Central memory CD8-positive, alpha-beta T cell (primary cell): ENCODE data around the gene KCNC3.

Experiments
- ATAC-seq: fragments of 150-1000 bp; cut with Tn5 transposase; replicated peaks from 2 replicates; pipeline ENCODE4 v1.10.0; 2022; ENCODE audit warnings: mild to moderate bottlenecking, moderate FRiP score, moderate number of reproducible peaks; ENCODE audit not compliant: poor library complexity, severe bottlenecking; ENCODE audit errors: extremely low read depth
- DNase-seq, 2 donors: peaks; one replicate each; pipeline ENCODE4 v3.0.0; 2021; ENCODE audit warnings: low spot score in 2 of 2
- H3K27ac Mint-ChIP-seq: one replicate; pipeline ENCODE4 v1.8.0; 2022; ENCODE audit warnings: low read depth, mild to moderate bottlenecking, moderate library complexity, mixed read lengths
- H3K27me3 Mint-ChIP-seq: one replicate; pipeline ENCODE4 v1.8.0; 2022; ENCODE audit warnings: mixed read lengths
- H3K36me3 Mint-ChIP-seq: one replicate; pipeline ENCODE4 v1.8.0; 2022; ENCODE audit warnings: mild to moderate bottlenecking, moderate library complexity, mixed read lengths; ENCODE audit not compliant: insufficient read depth
- H3K4me1 Mint-ChIP-seq: one replicate; pipeline ENCODE4 v1.8.0; 2022; ENCODE audit warnings: mixed read lengths
- H3K4me3 Mint-ChIP-seq: one replicate; pipeline ENCODE4 v1.8.0; 2022; ENCODE audit warnings: mild to moderate bottlenecking, moderate library complexity, mixed read lengths
- H3K9me3 Mint-ChIP-seq: one replicate; pipeline ENCODE4 v1.8.0; 2022; ENCODE audit warnings: mixed read lengths

KCNC3 gene

DNA sequence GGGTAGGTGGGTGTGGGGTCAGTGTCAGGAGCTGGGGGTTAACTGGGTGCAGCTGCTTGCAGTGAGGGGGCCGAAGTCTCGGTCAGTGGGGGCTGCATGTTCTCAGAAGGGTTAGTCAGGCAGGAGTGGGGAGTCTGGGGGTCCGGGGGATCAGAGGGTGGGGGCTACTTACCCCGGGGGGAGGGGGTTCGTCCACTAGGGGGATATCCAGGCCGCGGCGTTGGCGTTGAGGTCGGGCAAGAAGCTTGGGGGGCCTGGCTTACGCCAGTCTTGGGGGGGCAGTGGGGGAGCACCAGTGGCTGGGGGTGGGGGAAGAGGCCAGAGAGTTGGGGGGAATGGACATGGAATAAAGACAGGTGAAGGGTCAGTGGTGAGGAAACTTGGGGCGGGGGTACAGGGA lies 9.1 kb downstream of the KCNC3 start:
- Mint-ChIP-seq H3K9me3 (no peaks in the 10 kb centered on the region), H3K27ac (no peak overlapping the region), H3K4me1 (no peaks in the 10 kb centered on the region), H3K27me3 (peaks cover 89% of the 10 kb centered on the region), H3K4me3 (no peak overlapping the region), H3K36me3 (peaks cover 7% of the 10 kb centered on the region)
- ATAC-seq, result no peak
- no peak for DNase-seq

DNA sequence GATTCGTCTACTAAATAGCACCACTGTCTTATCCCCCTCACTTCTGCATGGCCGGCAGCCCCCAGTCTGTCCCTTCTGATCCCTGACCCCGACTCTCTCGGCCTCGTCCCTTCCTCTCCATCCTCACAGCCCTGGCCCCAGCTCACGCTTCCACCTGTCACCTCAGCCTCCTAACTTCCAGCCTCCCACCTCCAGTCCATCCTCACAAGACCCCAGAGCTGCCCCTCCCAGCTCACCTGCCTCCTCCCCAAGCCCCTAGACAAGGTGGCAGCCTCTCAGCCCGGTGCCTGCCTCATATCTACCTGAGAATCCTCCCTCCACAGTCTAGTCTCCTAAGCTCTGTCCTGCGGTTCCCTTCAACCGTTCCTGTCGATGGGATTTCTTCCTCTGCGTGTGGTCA lies 10.0 kb downstream of the KCNC3 start:
- Mint-ChIP-seq H3K36me3 (peaks cover 2% of the 10 kb centered on the region), H3K9me3 (no peaks in the 10 kb centered on the region)
- no peak for ATAC-seq

DNA sequence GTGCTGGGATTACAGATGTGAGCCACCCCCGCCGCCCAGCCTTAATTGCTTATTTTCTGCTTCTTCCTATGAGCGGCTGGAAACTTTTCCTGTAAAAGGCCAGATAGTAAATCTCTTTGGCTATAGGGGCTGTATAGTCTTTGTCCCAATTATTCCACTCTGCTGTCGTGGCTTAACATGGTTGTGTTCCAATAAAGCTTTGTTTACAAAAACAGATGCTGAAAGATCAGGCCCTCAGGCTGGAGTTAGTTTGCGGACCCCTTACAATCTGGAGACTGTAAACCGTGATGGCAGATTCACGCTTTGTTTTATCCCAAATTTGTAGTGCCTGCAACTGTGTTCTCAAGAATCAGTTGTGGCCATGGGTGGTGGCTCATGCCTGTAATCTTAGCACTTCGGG lies 10.7 kb downstream of the KCNC3 start:
- ATAC-seq, result no peak

More for the DNA sequence above, 10.0 kb downstream of the KCNC3 start:
- peaks cover 89% of the 10 kb centered on the region for H3K27me3 Mint-ChIP-seq
- no peak overlapping the region for H3K27ac Mint-ChIP-seq
- no peaks in the 10 kb centered on the region for H3K4me1 Mint-ChIP-seq
- no peak overlapping the region for H3K4me3 Mint-ChIP-seq
- no peak for DNase-seq

DNA sequence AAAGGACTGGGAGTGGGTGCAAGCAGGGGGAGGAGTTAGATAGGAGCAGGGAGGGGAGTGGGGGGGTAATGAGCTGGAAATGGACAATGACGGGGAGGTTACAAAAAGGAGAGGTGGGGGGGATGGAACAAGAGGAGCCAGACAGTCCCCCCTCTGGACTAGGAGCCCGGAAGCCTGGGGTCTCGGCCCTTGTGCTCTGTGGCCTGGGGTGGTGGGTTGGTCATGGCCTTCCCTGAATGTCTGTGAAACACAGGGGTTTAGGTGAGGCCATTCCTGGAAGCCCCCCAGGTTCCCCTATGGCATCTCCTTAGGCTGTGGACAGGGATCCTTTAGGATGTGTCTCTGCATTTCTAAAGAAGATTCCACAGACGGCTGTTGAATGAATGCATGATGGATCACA lies 12.1 kb downstream of the KCNC3 start:
- no peak overlapping the region for H3K4me3 Mint-ChIP-seq
- H3K4me1 Mint-ChIP-seq, result no peaks in the 10 kb centered on the region
- peaks cover 2% of the 10 kb centered on the region for H3K36me3 Mint-ChIP-seq
- H3K27me3 Mint-ChIP-seq, result peaks cover 87% of the 10 kb centered on the region
- ATAC-seq (no peak), DNase-seq (no peak)
- no peak overlapping the region for H3K27ac Mint-ChIP-seq
- H3K9me3 Mint-ChIP-seq, result no peaks in the 10 kb centered on the region

More for the DNA sequence above, 10.7 kb downstream of the KCNC3 start:
- no peak overlapping the region for H3K27ac Mint-ChIP-seq
- no peaks in the 10 kb centered on the region for H3K9me3 Mint-ChIP-seq
- H3K4me1 Mint-ChIP-seq, result no peaks in the 10 kb centered on the region
- no peak overlapping the region for H3K4me3 Mint-ChIP-seq
- peaks cover 89% of the 10 kb centered on the region for H3K27me3 Mint-ChIP-seq
- DNase-seq, result no peak
- peaks cover 2% of the 10 kb centered on the region for H3K36me3 Mint-ChIP-seq

DNA sequence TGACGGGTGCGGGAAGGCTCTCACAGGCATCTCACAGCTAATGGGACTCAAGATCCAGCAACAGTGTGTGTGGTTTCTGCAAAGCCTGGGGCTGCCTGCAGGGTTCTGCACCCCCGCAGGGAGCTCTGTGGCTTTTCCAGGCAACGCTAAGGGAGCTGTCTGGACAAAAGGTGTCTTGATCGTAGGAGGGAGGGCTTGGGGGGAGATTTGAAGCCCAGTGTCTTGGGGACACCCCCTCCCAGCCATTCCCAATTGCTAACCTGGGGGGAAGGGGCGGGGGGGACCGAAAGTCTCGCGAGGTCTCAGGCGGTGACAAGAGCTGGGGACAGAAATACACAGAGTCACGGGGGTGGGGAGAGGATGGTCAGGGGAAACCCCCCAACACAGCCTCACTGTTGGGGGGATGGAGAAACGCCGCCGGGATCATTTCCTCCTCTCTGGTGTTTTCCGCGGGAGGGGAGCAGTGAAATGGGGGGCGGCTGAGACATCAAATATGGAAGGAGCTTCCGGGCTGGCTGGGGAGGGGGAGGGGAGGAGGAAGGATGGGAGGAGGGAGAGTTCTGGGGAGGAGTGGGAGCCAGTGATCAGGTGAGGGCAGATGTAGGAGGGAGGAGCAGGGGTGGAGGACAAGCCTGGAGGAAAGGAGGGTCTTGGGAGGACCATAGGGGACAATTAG lies 13.3 kb downstream of the KCNC3 start:
- Mint-ChIP-seq H3K27ac (no peak overlapping the region), H3K27me3 (peaks cover 79% of the 10 kb centered on the region), H3K36me3 (no peaks in the 10 kb centered on the region), H3K9me3 (no peaks in the 10 kb centered on the region), H3K4me1 (no peaks in the 10 kb centered on the region), H3K4me3 (peak overlapping the region; percentile 8)
- DNase-seq (no peak), ATAC-seq (no peak)

DNA sequence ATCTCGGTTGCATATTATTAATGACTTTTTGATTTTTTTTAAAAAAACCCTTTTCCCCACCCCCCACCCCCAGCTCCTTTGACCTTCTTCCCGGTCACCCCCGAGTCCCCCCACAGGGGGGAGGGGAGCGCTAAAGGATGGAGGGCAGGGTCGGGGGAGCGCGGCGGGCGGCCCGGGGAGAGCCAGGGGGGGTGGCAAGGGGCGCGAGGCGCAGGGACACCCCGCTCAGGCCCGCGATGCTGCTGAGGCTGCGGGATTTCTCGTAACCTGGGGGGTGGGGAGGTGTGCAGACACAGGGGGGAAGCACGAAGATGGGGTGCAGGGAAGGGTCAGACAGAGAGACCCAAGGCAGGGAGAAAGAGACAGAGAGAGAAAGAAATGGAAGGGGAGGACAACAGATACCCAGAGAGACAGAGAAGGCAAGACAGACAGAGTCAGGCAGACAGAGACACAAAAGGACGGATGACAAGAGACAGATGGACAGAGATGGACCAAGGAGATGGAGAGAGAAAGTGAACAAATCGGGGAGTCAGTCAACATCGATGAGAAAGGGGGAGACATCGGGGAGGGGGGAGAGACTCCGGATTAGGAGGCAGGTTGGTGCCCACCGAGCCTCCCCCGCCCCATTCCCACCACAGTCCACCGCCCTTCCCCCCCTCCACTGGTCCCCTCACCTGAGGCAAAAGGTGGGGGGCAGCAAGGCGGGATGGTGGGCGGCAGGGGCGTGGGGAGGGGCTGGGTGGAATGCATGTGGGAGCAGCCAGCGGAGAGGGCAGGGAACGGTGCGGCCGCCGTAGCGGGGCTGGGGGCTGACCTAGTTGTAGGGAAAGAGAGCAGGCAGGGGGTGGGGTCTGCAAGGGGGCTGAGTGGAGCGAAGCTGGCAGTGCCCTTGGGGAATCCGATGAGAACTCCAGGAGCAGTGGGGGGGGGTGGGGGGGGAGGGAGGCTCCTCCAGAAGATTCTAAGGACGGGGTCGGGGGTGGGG lies 14.2 kb downstream of the KCNC3 start:
- H3K27me3 Mint-ChIP-seq, result peaks cover 79% of the 10 kb centered on the region
- peak overlapping the region; percentile 1 for H3K4me3 Mint-ChIP-seq
- no peak overlapping the region for H3K27ac Mint-ChIP-seq

DNA sequence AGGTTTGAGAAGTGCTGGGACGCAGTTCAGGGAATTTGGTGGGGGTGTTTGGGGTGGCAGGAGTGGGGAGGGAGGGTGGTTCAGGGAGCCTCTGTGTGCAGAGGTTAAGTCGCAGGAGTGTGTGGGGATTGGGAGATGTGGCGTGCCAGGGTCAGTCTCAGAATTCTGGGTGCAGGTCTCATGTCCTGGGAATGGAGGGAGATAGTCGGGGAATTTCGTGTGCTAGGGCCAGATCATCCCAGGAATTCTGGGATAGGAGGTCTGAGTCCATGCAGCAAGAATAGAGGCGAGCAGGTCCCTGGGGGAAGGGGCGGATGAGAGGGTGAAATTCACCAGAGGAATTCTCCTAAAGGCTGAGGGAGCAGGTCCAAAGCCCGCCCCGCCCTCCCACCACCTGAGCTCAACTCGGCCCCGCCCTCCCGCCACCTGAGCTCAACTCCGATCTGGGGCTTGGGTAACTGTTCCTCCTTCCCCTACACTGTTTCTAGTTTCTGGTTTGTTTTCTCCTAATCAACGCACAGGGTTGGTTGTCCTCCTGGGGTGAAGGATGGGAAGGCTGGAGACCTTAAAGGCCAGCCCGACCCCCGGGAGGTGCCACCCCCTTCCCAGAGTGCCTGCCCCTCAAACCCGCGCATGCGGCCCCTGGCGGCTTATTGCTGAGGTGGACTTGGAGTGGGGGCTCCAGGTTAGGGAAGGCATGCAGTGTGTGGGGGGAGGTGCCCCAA lies 15.2 kb downstream of the KCNC3 start:
- Mint-ChIP-seq H3K4me3 (no peak overlapping the region), H3K4me1 (no peaks in the 10 kb centered on the region), H3K9me3 (no peaks in the 10 kb centered on the region), H3K27ac (peak overlapping the region; percentile 35), H3K27me3 (peaks cover 80% of the 10 kb centered on the region), H3K36me3 (no peaks in the 10 kb centered on the region)
- ATAC-seq (no peak), DNase-seq (no peak)

More for the DNA sequence above, 14.2 kb downstream of the KCNC3 start:
- Mint-ChIP-seq H3K4me1 (no peaks in the 10 kb centered on the region), H3K36me3 (no peaks in the 10 kb centered on the region), H3K9me3 (no peaks in the 10 kb centered on the region)
- no peak for ATAC-seq
- no peak for DNase-seq

DNA sequence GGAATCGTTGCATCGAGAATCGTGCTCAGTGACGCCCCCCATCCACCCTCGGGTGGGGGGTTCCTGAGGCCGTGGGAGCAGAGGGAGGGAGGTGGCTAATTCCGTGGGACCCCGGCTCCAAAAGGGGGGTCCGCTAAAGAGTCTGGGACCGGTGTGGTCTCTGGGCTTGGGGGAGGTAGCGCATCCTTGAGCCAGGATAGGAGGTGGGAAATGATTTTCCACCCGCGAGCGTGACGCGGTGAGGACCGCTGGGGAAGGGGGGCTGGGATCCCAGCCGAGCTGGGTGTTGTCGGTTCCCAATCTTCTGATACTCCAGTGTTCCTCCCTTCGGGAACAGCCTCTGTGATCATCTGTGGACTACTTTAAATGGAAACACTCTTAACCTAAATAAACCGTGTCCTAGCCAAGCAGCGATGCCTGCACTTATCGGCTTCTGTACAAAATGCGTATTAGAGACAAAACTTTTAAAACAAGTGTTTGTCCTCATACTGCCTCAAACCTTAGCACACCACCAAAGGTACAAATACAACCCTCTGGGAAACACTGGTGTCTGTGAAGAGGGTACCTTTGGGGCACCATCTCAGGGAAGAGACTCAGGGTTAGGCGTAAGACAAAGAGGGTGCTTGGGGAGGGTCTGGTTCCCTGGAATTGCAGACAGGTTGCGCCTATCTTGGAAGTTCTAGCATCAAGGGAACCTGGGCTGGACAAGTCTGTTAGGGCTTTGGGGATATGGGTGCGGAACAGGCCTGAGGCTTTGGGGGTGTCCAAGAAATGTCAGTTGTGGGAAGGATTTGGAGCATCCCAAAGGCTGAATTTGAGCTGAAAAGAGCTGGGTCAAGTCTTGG lies 16.0 kb downstream of the KCNC3 start:
- no peaks in the 10 kb centered on the region for H3K4me1 Mint-ChIP-seq
- DNase-seq (no peak), ATAC-seq (no peak)
- H3K27me3 Mint-ChIP-seq, result peaks cover 81% of the 10 kb centered on the region
- H3K36me3 Mint-ChIP-seq, result no peaks in the 10 kb centered on the region
- H3K27ac Mint-ChIP-seq, result peak overlapping the region; percentile 35
- no peaks in the 10 kb centered on the region for H3K9me3 Mint-ChIP-seq
- no peak overlapping the region for H3K4me3 Mint-ChIP-seq

DNA sequence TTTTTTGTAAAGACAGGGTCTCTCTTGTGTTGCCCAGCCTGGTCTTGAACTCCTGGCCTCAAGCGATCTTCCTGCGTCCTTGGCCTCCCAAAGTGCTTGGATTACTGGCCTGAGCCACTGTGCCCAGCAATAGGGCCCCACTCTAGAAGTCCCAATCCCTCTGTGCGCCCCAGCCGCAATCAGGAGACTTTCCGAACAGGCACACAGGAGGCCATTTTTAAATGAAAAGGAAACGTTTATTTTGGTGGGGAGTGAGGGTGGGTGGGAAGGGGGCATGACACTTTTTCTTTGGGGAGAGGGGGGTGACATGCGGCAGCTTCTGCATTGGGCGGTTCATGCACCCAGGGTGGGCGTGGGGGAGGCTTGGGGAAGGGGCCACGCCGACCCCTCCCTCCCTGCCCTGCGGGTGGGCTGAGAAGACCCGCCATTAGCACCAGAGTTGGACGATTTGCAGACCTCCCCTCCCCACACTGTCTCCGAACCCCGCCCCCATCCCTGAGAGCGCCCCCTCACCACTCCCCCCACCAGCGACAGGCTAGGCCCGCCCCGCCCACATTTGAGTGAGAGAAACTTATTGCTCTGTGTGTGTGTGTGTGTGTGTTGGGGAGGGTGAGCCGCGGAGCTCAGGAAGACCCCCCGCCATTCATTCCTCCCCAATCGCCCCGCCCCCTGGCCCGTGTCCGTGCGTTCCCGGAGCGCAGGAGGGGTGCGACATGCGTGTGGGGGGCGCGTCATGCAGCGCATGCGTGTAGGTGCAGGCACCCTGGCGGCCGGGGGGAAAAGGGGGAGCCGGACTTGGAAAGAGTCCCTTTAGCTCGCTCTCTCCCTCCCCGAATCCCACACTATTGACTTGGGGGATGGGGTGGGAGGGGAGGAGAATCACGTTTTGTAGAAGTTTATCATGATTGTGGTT lies 17.2 kb downstream of the KCNC3 start:
- no peak overlapping the region for H3K27ac Mint-ChIP-seq
- H3K36me3 Mint-ChIP-seq, result no peaks in the 10 kb centered on the region
- DNase-seq (no peak), ATAC-seq (no peak)
- no peak overlapping the region for H3K4me3 Mint-ChIP-seq
- H3K9me3 Mint-ChIP-seq, result no peaks in the 10 kb centered on the region
- no peaks in the 10 kb centered on the region for H3K4me1 Mint-ChIP-seq
- peaks cover 77% of the 10 kb centered on the region for H3K27me3 Mint-ChIP-seq

DNA sequence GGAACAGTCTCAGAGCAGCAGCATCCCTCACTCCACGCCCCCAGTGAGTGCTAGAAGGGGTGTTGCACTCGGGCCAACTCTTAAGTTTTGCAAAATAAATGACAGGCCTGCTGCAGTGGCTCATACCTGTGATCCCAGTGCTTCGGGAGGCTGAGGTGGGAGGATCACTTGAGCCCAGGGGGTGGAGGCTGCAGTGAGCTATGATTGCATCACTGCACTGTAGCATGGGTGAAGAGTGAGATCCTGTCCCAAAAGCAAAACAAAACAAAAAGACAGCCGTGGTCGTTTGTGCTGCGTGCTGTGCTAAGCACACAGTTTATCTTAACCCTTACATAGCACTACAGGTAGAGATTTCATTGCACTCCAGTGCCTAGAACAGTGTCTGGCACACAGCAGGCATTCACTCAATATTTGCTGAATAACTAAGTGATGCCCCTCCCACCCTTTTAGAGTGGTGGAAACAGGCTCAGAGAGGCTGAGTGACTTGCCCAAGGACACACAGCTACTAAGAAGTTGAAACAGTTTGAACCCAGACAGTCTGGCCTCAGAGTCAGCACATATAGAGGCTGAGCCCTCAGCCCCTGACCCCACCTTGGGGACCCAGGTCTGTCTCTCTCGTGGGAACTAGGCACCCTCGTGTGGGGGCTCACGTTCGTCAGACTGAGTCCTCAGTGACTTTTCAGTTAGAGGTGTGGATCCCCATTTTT lies 18.3 kb downstream of the KCNC3 start:
- Mint-ChIP-seq H3K4me3 (no peak overlapping the region), H3K36me3 (no peaks in the 10 kb centered on the region), H3K9me3 (no peaks in the 10 kb centered on the region), H3K4me1 (no peaks in the 10 kb centered on the region), H3K27me3 (peaks cover 77% of the 10 kb centered on the region), H3K27ac (no peak overlapping the region)
- ATAC-seq (no peak), DNase-seq (no peak)
